Midbrain (tissue), 1 donor: ENCODE data around the gene EGFL8.
A peak's percentile ranks its signal among the peaks of the same experiment; 100 is the strongest.

Experiments
- DNase-seq: peaks from one replicate; lab custom pipeline; 2025; lab: John Stamatoyannopoulos, UW

EGFL8 gene

DNA sequence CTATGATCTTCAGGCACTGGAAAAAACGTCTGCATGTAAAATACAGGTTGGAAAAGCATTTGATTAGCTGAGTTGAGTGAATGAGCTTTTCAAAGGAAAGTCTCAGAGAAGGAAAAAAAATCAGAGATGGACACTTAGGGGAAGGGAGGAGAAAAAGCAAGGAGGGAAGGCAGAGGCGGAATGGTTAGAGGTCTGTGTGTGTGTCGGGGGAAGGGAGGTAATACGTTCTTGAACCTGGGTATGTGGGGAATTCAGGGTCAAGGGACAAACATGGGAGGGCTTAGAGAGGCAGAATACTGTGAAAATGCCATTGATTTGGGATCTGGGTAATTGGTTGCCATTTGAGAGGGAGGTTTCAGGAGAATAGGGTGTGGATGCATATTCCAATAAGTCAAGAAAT lies 17.7 kb upstream of the EGFL8 start:
- no peak for DNase-seq

DNA sequence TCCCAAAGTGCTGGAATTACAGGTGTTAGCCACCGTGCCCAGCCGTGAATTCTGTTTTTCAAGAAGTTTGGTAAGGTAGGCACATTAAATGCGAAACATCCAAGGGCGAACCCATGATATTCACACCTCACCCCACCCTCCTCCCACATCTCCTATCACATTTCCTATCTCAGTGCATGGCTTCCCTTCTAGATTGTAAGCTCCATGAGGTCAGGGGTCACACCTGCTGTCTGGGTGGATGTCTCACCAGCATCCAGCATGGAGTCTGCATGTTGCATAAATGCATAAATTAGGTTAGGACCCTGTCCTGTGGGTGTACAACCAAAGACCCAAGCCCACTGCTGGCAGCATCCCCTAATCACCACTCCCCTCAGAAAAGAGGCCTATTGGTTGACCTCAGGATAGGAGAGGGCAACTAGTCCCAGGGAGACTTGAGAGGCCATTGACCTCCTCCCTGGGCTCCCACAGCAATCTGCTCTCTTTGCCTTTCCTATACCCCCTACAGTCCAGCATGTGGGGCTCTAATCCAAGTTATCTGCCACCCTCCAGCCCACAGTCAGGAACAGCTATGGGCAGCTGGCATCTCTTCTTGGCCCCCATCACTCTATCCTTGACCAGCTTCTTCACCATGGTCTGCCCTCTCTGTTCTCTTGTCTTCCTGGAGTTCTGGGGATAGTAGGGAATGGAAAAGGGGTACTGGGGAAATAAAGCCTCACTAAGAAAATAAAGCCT lies 16.8 kb upstream of the EGFL8 start:
- no peak for DNase-seq

DNA sequence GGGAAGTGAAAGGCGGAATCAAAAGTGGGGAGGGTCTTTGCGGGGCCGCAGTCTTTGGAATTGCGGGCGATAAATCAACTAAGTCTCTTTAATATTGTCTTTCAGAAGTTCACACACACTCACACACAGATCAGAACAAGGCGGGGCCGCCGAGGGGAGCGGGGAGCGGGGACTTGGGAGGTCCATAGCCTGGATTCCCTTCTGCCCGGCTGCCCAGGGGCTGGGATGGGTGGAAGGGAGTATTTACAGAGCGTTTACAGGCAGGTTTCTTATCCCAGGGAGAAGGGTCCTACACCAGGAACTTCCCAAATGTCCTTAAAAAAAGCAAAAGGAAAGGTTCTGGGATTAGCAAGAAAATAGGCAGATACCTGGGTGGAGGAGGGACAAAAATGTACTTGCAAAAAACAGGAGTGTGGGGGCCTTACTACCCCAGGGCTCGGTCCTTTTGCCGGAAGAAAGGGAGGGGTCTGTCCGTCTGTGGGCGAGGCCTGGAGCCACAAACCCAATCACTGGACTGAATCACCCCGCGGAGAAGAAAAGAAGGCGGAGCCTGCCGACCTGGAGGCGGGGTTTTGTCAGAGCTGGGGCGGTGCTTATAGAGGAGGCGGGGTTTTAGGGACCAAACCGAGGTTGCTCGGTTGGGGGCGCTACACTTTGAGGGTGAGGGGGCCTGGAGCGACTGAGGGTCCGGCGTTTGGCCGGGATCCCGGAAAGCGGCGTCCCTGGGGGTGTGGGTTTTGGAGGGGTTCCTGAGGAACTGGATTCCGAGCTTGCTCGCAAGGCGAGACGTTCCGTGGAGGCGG lies 15.9 kb upstream of the EGFL8 start:
- DNase-seq = no peak

- DNase-seq = no peak
Observed at GRCh38 chr6:32149092-32149755, 15.2 kb upstream of the EGFL8 start.

- no peak for DNase-seq
Observed at GRCh38 chr6:32149932-32150870, 14.2 kb upstream of the EGFL8 start.

- DNase-seq = no peak
Observed at GRCh38 chr6:32151181-32151862, 13.1 kb upstream of the EGFL8 start.

DNA sequence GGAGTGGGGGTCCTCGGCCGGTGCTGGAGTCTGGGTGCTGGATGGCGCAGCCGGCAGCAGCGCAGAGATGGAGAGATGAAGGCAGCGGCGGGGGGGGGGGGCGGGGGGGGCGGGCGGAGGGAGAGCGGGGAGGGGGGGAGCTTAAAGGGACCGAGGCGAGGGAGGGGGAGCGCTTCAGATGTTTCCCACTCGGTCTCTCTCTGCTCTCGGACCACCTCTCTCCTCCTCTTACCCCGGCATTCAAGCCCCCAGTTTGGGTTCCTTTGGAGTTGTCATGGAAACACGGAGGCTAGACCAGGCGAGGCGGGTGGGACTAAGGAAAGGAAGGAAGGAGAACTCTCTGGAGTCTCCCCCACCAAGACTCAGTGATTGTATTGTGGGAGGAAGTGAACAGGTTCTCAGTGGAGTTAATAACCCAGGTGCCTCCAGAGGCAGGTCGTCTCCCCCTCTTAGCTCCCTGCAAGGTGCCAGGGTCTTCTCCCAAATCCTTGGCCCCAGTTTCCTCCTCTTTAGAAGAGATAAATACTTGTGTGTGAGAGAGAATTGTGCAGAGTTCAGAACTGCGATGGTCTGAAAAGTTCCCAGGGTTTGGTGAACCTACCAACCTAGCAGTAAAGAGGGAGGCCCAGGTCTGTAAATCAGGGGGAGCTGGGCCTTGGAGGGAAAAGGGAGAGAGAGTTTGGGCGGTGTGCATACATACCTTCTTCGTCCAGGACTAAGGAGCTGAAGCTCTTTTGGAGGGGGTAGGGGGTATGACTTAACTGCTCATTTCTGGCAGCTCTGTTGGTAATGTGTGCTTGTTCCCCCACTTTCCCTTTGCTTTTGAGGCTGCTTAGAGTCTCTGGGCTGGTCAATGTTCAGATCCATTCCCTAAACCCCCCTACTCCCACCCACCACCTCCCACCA lies 12.3 kb upstream of the EGFL8 start, which contains the start of gene PRRT1:
Gene PRRT1, minus strand, starts transcription at position 77 of the 906 bp plus-strand sequence. CDS start 112 bp downstream, outside the sequence.
- peak; percentile 37 for DNase-seq

DNA sequence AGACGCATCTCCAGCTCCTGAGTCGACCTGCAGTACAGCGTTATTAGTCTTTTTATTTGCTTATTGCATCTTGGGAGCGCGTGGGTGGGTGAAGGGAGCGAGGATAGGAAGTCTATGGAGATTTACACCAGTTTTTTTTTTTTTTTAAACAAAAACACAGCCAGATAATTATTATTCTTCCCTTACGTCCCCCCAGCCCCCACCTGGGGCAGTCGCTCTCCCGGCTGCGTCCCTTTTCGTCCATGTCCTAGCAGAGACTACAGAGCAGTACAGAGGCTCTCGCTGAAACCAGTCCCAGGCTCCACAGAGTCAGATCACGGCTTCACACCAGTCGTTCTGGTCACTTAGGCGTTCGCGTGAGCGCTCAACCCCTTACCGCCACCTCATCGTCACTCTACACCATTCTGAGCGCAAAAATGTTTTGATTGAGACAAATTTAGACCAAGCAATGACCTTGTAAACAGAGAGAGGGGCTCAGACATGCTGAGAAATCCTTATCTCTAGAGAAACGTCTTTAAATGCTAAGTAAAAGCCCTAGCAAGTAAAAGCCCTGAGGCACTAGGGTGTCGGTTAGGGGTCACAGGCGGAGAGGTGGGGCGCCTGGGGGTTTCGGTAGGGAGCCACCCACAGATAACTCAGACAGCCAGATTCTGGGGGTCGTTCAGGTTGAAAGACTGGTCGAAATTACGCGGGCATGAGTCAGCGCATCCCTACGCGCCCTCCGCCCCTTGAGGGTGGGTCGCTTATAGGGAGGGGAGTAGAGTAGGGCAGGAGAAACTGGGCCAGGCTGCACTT lies 11.4 kb upstream of the EGFL8 start:
- DNase-seq = no peak

GRCh38 chr6:32153564-32154513 lies 10.6 kb upstream of the EGFL8 start, which contains the start of gene PPT2:
TSS of gene PPT2 (plus strand) at chr6:32154141. CDS start at chr6:32154595, 454 bp downstream.
- peak; percentile 90 for DNase-seq

- peak; percentile 49 for DNase-seq
Observed at GRCh38 chr6:32154514-32155161, 9.8 kb upstream of the EGFL8 start.

GRCh38 chr6:32156891-32157290 lies 7.5 kb upstream of the EGFL8 start:
- no peak for DNase-seq

DNA sequence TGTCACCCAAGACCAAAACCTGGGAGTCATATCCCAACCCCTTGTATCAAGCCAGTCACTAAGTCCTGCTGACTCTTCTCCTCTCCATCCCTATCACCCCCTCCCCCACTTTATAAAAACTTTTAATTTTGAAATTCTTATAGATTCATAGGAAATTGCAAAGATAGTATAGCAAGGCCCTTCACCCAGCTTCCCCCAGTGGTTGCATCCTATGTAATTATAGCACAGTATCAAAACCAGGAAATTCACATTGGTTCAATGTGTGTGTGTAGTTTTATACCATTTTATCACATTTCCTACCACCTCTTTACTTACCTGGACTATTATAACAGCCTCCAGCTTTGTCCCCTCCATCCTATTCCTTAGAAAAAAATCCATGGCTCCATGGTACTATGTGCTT lies 6.3 kb upstream of the EGFL8 start:
- no peak for DNase-seq

GRCh38 chr6:32163559-32164258 lies 686 bp upstream of the EGFL8 start:
- peak; percentile 19 for DNase-seq

DNA sequence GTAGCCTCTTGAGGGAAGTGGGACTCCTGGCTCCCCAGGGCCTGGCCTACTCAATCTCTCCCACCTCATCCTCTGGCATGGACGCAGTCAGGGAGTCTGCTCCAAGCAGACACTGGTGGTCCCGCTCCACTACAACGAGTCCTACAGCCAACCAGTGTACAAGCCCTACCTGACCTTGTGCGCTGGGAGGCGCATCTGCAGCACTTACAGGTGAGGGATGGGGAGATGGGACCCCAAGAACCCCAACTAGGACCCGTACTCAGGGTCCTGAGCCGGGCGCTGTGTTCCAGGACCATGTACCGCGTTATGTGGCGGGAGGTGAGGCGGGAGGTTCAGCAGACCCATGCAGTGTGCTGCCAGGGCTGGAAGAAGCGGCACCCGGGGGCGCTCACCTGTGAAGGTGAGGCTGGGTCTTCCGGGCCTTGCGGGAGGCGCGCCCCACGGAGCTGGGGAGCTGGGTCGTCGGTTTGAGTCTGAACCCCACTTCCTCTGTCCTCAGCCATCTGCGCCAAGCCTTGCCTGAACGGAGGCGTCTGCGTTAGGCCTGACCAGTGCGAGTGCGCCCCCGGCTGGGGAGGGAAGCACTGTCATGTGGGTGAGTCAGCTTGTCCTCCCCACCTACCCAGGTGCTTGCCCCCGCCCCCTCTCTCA lies 2.1 kb downstream of the EGFL8 start:
- no peak for DNase-seq

GRCh38 chr6:32167154-32167760 lies 2.9 kb downstream of the EGFL8 start:
- DNase-seq = no peak
